SU-DHL-6 (cell line): ENCODE results near the gene NTM.

Experiments used
- H2AFZ ChIP-seq: fragments of 200-600 bp; sonication (generic); 2 replicates; pipeline ENCODE4 v1.6.1; 2014; ENCODE audit warnings: low read depth, mild to moderate bottlenecking, moderate library complexity, mixed read lengths, antibody characterized with exemption, low read length; ENCODE audit not compliant: severe bottlenecking
- H3F3A ChIP-seq: fragments of 200-600 bp; shearing (Covaris generic); 2 replicates; pipeline ENCODE4 v1.6.0; 2016; ENCODE audit warnings: antibody characterized with exemption, mild to moderate bottlenecking; ENCODE audit not compliant: insufficient read depth
- H3K27ac ChIP-seq: fragments of 200-600 bp; sonication (generic); 2 replicates; pipeline ENCODE4 v1.5.1; 2016; ENCODE audit warnings: low read depth, mild to moderate bottlenecking, low read length, moderate library complexity, mixed read lengths
- H3K27me3 ChIP-seq: fragments of 200-600 bp; sonication (generic), shearing (Covaris generic); 2 replicates; pipeline ENCODE4 v1.6.0; 2014; ENCODE audit warnings: mild to moderate bottlenecking, low read length
- H3K36me3 ChIP-seq: fragments of 200-600 bp; sonication (generic); 2 replicates; pipeline ENCODE4 v1.6.1; 2014; ENCODE audit warnings: mild to moderate bottlenecking, low read length, mixed read lengths
- H3K4me2 ChIP-seq: fragments of 300-600, 200-600 bp; shearing (Covaris generic), sonication (generic); 2 replicates; pipeline ENCODE4 v1.6.0; 2014; ENCODE audit warnings: low read length, low read depth, mild to moderate bottlenecking; ENCODE audit not compliant: poor library complexity, severe bottlenecking
- H3K4me3 ChIP-seq: fragments of 200-600 bp; sonication (generic); 2 replicates; pipeline ENCODE4 v1.5.1; 2014; ENCODE audit warnings: antibody characterized with exemption, low read length, mild to moderate bottlenecking, mixed read lengths; ENCODE audit not compliant: insufficient read depth, poor library complexity, severe bottlenecking
- H3K79me2 ChIP-seq: fragments of 200-600 bp; sonication (generic); 2 replicates; pipeline ENCODE4 v1.6.1; 2014; ENCODE audit warnings: mild to moderate bottlenecking, low read length, moderate library complexity; ENCODE audit not compliant: insufficient read depth
- H3K9ac ChIP-seq: fragments of 200-600 bp; sonication (generic); 2 replicates; pipeline ENCODE4 v1.7.0; 2014; ENCODE audit warnings: mild to moderate bottlenecking, low read length
- H3K9me2 ChIP-seq: fragments of 200-600 bp; sonication (generic); replicated peaks from 2 replicates; pipeline ENCODE4 v1.6.1; 2014; ENCODE audit warnings: low read length; ENCODE audit not compliant: insufficient read depth
- H3K9me3 ChIP-seq: fragments of 200-600 bp; sonication (generic); 2 replicates; pipeline ENCODE4 v1.6.1; 2014; ENCODE audit warnings: low read length, mixed read lengths; ENCODE audit not compliant: insufficient read depth
- H4K20me1 ChIP-seq: fragments of 200-600 bp; sonication (generic); 2 replicates; pipeline ENCODE4 v1.6.1; 2014; ENCODE audit warnings: low read depth, mild to moderate bottlenecking, antibody characterized with exemption, low read length, moderate library complexity, mixed read lengths
- CTCF ChIP-seq: fragments of 200-600 bp; sonication (generic); IDR thresholded peaks from one replicate; pipeline ENCODE4 v1.5.1; 2017; ENCODE audit warnings: antibody characterized with exemption, mild to moderate bottlenecking, low read length, moderate library complexity; ENCODE audit not compliant: insufficient read depth, poor library complexity, severe bottlenecking
- EZH2phosphoT487 ChIP-seq: fragments of 200-600 bp; sonication (generic), shearing (Covaris generic); conservative IDR thresholded peaks from 2 replicates; pipeline ENCODE4 v1.6.1; 2018; ENCODE audit warnings: mild to moderate bottlenecking, antibody characterized with exemption, low read length, moderate library complexity, mixed read lengths

The NTM gene

GRCh38 chr11:132200353-132200936 lies 830.0 kb downstream of the NTM start:
- Histone ChIP-seq H3K9me2 (no peaks in the 10 kb centered on the region), H3K36me3 (no peaks in the 10 kb centered on the region), H4K20me1 (no peaks in the 10 kb centered on the region), H3K27me3 (no peaks in the 10 kb centered on the region), H2AFZ (no peak overlapping the region), H3K4me3 (no peak overlapping the region), H3K27ac (no peak overlapping the region), H3K4me2 (no peak overlapping the region), H3F3A (no peaks in the 10 kb centered on the region), H3K9ac (no peak overlapping the region), H3K9me3 (no peaks in the 10 kb centered on the region), H3K79me2 (no peaks in the 10 kb centered on the region)
- no peak for TF ChIP-seq EZH2phosphoT487
- TF ChIP-seq CTCF, result no peak

GRCh38 chr11:132202621-132203020 lies 832.2 kb downstream of the NTM start:
- Histone ChIP-seq H3K9me3 (no peaks in the 10 kb centered on the region), H3K4me3 (no peak overlapping the region), H3F3A (no peaks in the 10 kb centered on the region), H3K27me3 (no peaks in the 10 kb centered on the region), H3K27ac (no peak overlapping the region), H3K36me3 (no peaks in the 10 kb centered on the region), H3K9me2 (no peaks in the 10 kb centered on the region), H2AFZ (no peak overlapping the region), H4K20me1 (no peaks in the 10 kb centered on the region), H3K9ac (no peak overlapping the region), H3K4me2 (no peak overlapping the region), H3K79me2 (no peaks in the 10 kb centered on the region)
- TF ChIP-seq EZH2phosphoT487, result no peak
- no peak for TF ChIP-seq CTCF

- H3K4me3 ChIP-seq, result no peak overlapping the region
- H3K27me3 ChIP-seq, result no peaks in the 10 kb centered on the region
- H4K20me1 ChIP-seq, result no peaks in the 10 kb centered on the region
- H3K9me3 ChIP-seq, result no peaks in the 10 kb centered on the region
- H3K9me2 ChIP-seq, result no peaks in the 10 kb centered on the region
- no peaks in the 10 kb centered on the region for H3K36me3 ChIP-seq
- no peaks in the 10 kb centered on the region for H3F3A ChIP-seq
- H3K9ac ChIP-seq, result no peak overlapping the region
- no peak for TF ChIP-seq CTCF
- no peak for TF ChIP-seq EZH2phosphoT487
- no peak overlapping the region for H2AFZ ChIP-seq
- H3K27ac ChIP-seq, result no peak overlapping the region
- no peaks in the 10 kb centered on the region for H3K79me2 ChIP-seq
- H3K4me2 ChIP-seq, result no peak overlapping the region
Observed at GRCh38 chr11:132205006-132205405, 834.6 kb downstream of the NTM start.

- Histone ChIP-seq H3K27ac (no peak overlapping the region), H3K9me2 (no peaks in the 10 kb centered on the region), H4K20me1 (no peaks in the 10 kb centered on the region), H3K36me3 (no peaks in the 10 kb centered on the region), H3K9me3 (no peaks in the 10 kb centered on the region), H3K4me3 (no peak overlapping the region), H3K79me2 (no peaks in the 10 kb centered on the region), H3K4me2 (no peak overlapping the region), H3K9ac (no peak overlapping the region), H2AFZ (no peak overlapping the region), H3F3A (no peaks in the 10 kb centered on the region), H3K27me3 (no peaks in the 10 kb centered on the region)
- TF ChIP-seq CTCF (no peak), EZH2phosphoT487 (no peak)
Observed at GRCh38 chr11:132205496-132205895, 835.1 kb downstream of the NTM start.
